ENCODE data around the gene FBXL15. TPM values are rescaled to one million over a fixed set of nuclear protein-coding genes. Genes with fewer than 3 reads are reported as not detected.

Gene FBXL15
- total RNA-seq, 1 donor = 4.7 TPM

- Histone ChIP-seq H3K4me1 (ENCODE audit: insufficient read depth, low read length) (peaks cover 22% of the 10 kb centered on the region), H3K4me3 (ENCODE audit: low read length) (no peak overlapping the region), H3K9me3 (ENCODE audit: low read depth, low read length) (no peaks in the 10 kb centered on the region), H3K27me3 (ENCODE audit: insufficient read depth, low read length) (no peaks in the 10 kb centered on the region)
Observed at GRCh38 chr10:102426803-102427287, 6.2 kb downstream of the FBXL15 start.

- H3K27me3 ChIP-seq (ENCODE audit: insufficient read depth, low read length) = no peaks in the 10 kb centered on the region
- H3K4me3 ChIP-seq (ENCODE audit: low read length) = no peak overlapping the region
- no peaks in the 10 kb centered on the region for H3K9me3 ChIP-seq (ENCODE audit: low read depth, low read length)
- H3K4me1 ChIP-seq (ENCODE audit: insufficient read depth, low read length) = peaks cover 27% of the 10 kb centered on the region
Observed at GRCh38 chr10:102429468-102429867, 8.8 kb downstream of the FBXL15 start.

GRCh38 chr10:102431452-102432124, 11.0 kb downstream of the FBXL15 start:
- H3K4me3 ChIP-seq (ENCODE audit: low read length) = peak overlapping the region; percentile 76
- H3K27me3 ChIP-seq (ENCODE audit: insufficient read depth, low read length) = no peaks in the 10 kb centered on the region
- H3K9me3 ChIP-seq (ENCODE audit: low read depth, low read length) = no peaks in the 10 kb centered on the region
- H3K4me1 ChIP-seq (ENCODE audit: insufficient read depth, low read length) = peaks cover 47% of the 10 kb centered on the region

- no peaks in the 10 kb centered on the region for H3K9me3 ChIP-seq (ENCODE audit: low read depth, low read length)
- H3K4me1 ChIP-seq (ENCODE audit: insufficient read depth, low read length) = peaks cover 51% of the 10 kb centered on the region
- peak within 1 kb of the TSS; percentile 76 for H3K4me3 ChIP-seq (ENCODE audit: low read length)
- H3K27me3 ChIP-seq (ENCODE audit: insufficient read depth, low read length) = no peaks in the 10 kb centered on the region
Observed at GRCh38 chr10:102432162-102432950, 11.7 kb downstream of the FBXL15 start, which contains the start of gene CUEDC2. Gene CUEDC2 (minus strand): TSS chr10:102432574. CDS start chr10:102425188, 7,386 bp downstream.

- H3K4me3 ChIP-seq (ENCODE audit: low read length) = no peak overlapping the region
- no peaks in the 10 kb centered on the region for H3K9me3 ChIP-seq (ENCODE audit: low read depth, low read length)
- H3K4me1 ChIP-seq (ENCODE audit: insufficient read depth, low read length) = peaks cover 51% of the 10 kb centered on the region
- H3K27me3 ChIP-seq (ENCODE audit: insufficient read depth, low read length) = no peaks in the 10 kb centered on the region
Observed at GRCh38 chr10:102433619-102434046, 13.0 kb downstream of the FBXL15 start.

- peaks cover 51% of the 10 kb centered on the region for H3K4me1 ChIP-seq (ENCODE audit: insufficient read depth, low read length)
- H3K4me3 ChIP-seq (ENCODE audit: low read length) = no peak overlapping the region
Observed at GRCh38 chr10:102434394-102435132, 13.9 kb downstream of the FBXL15 start.

GRCh38 chr10:102435133-102435497, 14.5 kb downstream of the FBXL15 start:
- Histone ChIP-seq H3K9me3 (ENCODE audit: low read depth, low read length) (no peaks in the 10 kb centered on the region), H3K4me1 (ENCODE audit: insufficient read depth, low read length) (peaks cover 51% of the 10 kb centered on the region), H3K4me3 (ENCODE audit: low read length) (no peak overlapping the region), H3K27me3 (ENCODE audit: insufficient read depth, low read length) (no peaks in the 10 kb centered on the region)

More at GRCh38 chr10:102434394-102435132, 13.9 kb downstream of the FBXL15 start:
- Histone ChIP-seq H3K27me3 (ENCODE audit: insufficient read depth, low read length) (no peaks in the 10 kb centered on the region), H3K9me3 (ENCODE audit: low read depth, low read length) (no peaks in the 10 kb centered on the region)

- Histone ChIP-seq H3K4me3 (ENCODE audit: low read length) (peak overlapping the region; percentile 35), H3K27me3 (ENCODE audit: insufficient read depth, low read length) (no peaks in the 10 kb centered on the region), H3K9me3 (ENCODE audit: low read depth, low read length) (no peaks in the 10 kb centered on the region), H3K4me1 (ENCODE audit: insufficient read depth, low read length) (peaks cover 51% of the 10 kb centered on the region)
Observed at GRCh38 chr10:102435529-102436233, 15.0 kb downstream of the FBXL15 start.

GRCh38 chr10:102436312-102436711, 15.7 kb downstream of the FBXL15 start:
- H3K9me3 ChIP-seq (ENCODE audit: low read depth, low read length) = no peaks in the 10 kb centered on the region
- H3K4me3 ChIP-seq (ENCODE audit: low read length) = peak overlapping the region; percentile 23
- H3K4me1 ChIP-seq (ENCODE audit: insufficient read depth, low read length) = peaks cover 50% of the 10 kb centered on the region
- no peaks in the 10 kb centered on the region for H3K27me3 ChIP-seq (ENCODE audit: insufficient read depth, low read length)

GRCh38 chr10:102437515-102437914, 16.9 kb downstream of the FBXL15 start:
- no peaks in the 10 kb centered on the region for H3K27me3 ChIP-seq (ENCODE audit: insufficient read depth, low read length)
- no peak overlapping the region for H3K4me3 ChIP-seq (ENCODE audit: low read length)
- no peaks in the 10 kb centered on the region for H3K9me3 ChIP-seq (ENCODE audit: low read depth, low read length)
- H3K4me1 ChIP-seq (ENCODE audit: insufficient read depth, low read length) = peaks cover 41% of the 10 kb centered on the region

- Histone ChIP-seq H3K4me3 (ENCODE audit: low read length) (no peak overlapping the region), H3K27me3 (ENCODE audit: insufficient read depth, low read length) (no peaks in the 10 kb centered on the region), H3K4me1 (ENCODE audit: insufficient read depth, low read length) (peaks cover 34% of the 10 kb centered on the region), H3K9me3 (ENCODE audit: low read depth, low read length) (no peaks in the 10 kb centered on the region)
Observed at GRCh38 chr10:102438374-102438773, 17.7 kb downstream of the FBXL15 start.

GRCh38 chr10:102444851-102445250, 24.2 kb downstream of the FBXL15 start:
- H3K27me3 ChIP-seq (ENCODE audit: insufficient read depth, low read length) = no peaks in the 10 kb centered on the region
- H3K4me1 ChIP-seq (ENCODE audit: insufficient read depth, low read length) = peaks cover 9% of the 10 kb centered on the region
- H3K9me3 ChIP-seq (ENCODE audit: low read depth, low read length) = no peaks in the 10 kb centered on the region
- H3K4me3 ChIP-seq (ENCODE audit: low read length) = no peak overlapping the region

GRCh38 chr10:102449321-102450123, 28.9 kb downstream of the FBXL15 start:
- peak overlapping the region; percentile 78 for H3K4me3 ChIP-seq (ENCODE audit: low read length)

GRCh38 chr10:102450124-102450373, 29.4 kb downstream of the FBXL15 start:
- Histone ChIP-seq H3K4me3 (ENCODE audit: low read length) (peak overlapping the region; percentile 78), H3K27me3 (ENCODE audit: insufficient read depth, low read length) (no peaks in the 10 kb centered on the region), H3K4me1 (ENCODE audit: insufficient read depth, low read length) (peaks cover 54% of the 10 kb centered on the region), H3K9me3 (ENCODE audit: low read depth, low read length) (no peaks in the 10 kb centered on the region)

More at GRCh38 chr10:102449321-102450123, 28.9 kb downstream of the FBXL15 start:
- no peaks in the 10 kb centered on the region for H3K27me3 ChIP-seq (ENCODE audit: insufficient read depth, low read length)
- no peaks in the 10 kb centered on the region for H3K9me3 ChIP-seq (ENCODE audit: low read depth, low read length)
- H3K4me1 ChIP-seq (ENCODE audit: insufficient read depth, low read length) = peaks cover 48% of the 10 kb centered on the region

Data from mononuclear cell (primary cell).